Measurements from ENCODE around the gene TSPO2.

The TSPO2 gene

GRCh38 chr6:41051873-41052272, 9.6 kb downstream of the TSPO2 start:
- no peak for DNase-seq (ENCODE audit: low spot score)

DNA sequence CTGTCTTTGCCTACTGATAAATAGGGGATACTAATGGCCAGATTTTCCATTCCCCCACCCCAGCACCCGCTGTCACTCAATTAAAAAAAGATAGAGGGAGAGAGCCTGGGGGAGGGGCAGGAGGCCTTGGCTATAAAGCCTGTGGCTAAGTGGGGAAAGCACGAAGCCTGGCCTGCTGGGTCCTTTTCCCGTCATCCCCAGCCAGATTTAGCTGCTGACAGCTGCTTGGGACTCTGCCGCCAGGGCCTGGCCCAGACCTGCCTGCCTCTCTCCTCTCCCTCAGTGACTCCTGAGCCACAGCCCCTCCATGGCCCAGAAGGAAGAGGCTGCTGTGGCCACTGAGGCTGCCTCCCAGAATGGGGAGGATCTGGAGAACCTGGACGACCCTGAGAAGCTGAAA, 10.8 kb downstream of the TSPO2 start, which contains the start of gene APOBEC2:
Gene APOBEC2 (plus strand): TSS at position 162 of the 400 bp plus-strand sequence. CDS start 146 bp downstream, at position 308.
- DNase-seq (ENCODE audit: low spot score): no peak

- no peak for DNase-seq (ENCODE audit: low spot score)
Observed at GRCh38 chr6:41054511-41054910, 12.2 kb downstream of the TSPO2 start.

GRCh38 chr6:41055149-41055548, 12.9 kb downstream of the TSPO2 start:
- DNase-seq (ENCODE audit: low spot score): no peak

- no peak for DNase-seq (ENCODE audit: low spot score)
Observed at GRCh38 chr6:41056768-41057490, 14.7 kb downstream of the TSPO2 start.

DNA sequence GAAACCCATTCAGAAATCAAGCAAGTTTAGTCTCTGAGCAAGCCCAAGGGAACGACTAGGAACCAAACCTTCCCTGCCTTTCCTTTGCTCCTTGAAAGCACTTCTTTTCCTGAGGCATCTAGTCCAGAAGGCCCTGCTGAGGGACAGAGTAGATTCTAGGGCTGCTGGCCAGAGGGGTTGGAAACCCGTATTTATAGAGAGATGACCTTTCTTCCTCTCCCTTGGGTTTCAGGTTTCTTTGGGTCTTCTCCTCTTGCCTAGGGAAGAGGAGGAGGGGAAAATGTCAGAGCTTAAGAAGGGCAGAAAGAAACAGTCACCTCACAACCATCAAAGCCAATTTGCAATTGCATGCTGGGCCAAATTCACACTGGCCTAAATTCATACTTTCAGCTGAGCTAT, 16.5 kb downstream of the TSPO2 start:
- DNase-seq (ENCODE audit: low spot score): no peak

DNA sequence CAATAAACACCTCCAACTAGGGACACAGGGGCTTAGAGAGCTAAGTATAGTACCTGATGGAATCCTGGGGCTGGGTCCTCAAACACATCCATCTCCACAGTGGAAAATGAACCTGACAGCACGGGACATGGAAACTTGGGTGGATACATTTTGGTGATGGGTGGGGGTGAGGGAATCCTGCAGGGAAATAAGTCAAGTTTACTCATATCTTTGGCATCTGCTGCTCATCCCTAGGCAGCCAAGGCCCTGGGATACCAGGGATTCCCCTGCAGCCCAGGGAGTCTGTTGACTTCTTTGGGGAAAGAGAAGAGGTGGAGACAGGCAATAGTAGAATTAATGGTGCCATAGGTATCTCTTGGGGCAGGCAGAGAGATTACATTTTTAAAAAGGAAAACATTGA, 17.3 kb downstream of the TSPO2 start:
- peak; percentile 37 for DNase-seq (ENCODE audit: low spot score)

GRCh38 chr6:41061196-41061726, 19.0 kb downstream of the TSPO2 start:
- no peak for DNase-seq (ENCODE audit: low spot score)

- DNase-seq (ENCODE audit: low spot score): no peak
Observed at GRCh38 chr6:41062056-41062455, 19.8 kb downstream of the TSPO2 start.

- no peak for DNase-seq (ENCODE audit: low spot score)
Observed at GRCh38 chr6:41063884-41064285, 21.6 kb downstream of the TSPO2 start.

- DNase-seq (ENCODE audit: low spot score): no peak
Observed at GRCh38 chr6:41064841-41065240, 22.6 kb downstream of the TSPO2 start.

- DNase-seq (ENCODE audit: low spot score): no peak
Observed at GRCh38 chr6:41065550-41066026, 23.3 kb downstream of the TSPO2 start.

GRCh38 chr6:41066867-41067304, 24.6 kb downstream of the TSPO2 start:
- DNase-seq (ENCODE audit: low spot score): peak; percentile 34

- no peak for DNase-seq (ENCODE audit: low spot score)
Observed at GRCh38 chr6:41071501-41071922, 29.2 kb downstream of the TSPO2 start.

DNA sequence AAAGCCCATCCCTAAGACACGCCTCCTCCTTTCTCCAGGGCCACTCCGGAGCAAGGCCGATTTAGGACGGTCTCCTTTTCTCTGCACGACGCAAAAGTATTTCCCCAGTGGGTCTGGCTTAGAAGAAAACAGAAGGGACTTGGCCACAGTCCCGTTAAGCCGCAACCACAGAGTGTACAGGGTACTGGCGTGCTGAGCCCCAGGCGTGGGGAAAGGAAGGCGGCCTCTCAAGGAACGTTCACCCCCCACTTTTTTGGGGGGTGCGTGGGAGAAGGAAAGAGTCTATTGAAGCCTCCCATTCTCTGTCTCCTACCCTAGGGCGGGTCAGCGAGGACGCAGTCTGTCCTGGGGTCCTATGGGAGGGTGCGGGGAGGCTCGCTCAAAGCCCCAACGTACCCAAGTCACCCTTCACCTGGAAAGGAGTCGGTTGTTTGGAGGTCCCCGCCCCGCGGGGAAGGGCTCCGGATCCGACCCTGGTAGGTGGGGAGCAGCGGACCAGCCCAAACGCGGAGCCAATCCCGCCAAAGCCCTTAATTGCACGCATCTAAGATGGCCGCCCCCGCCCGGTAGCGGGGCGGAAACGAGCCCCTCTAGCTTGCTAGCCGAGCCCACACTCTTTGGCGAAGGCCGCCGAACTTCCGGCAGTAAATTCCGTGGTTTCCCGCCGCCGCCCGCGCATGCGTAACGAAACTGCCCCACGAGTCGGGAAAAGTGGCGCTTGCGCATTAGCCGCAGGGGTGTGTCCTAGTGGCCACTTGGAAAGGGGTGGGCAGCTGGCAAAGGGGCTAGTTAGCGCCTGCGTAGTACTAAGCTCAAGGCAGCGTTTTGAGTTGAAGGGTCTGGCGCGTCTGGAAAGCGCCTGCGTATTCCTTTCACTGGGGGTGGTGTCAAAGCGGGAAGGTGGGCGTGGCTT, 29.9 kb downstream of the TSPO2 start, which contains the start of gene OARD1:
Gene OARD1 (minus strand): TSS at position 434 of the 913 bp plus-strand sequence. CDS start 722 bp downstream, outside the sequence.
- peak; percentile 98 for DNase-seq (ENCODE audit: low spot score)

- peak; percentile 98 for DNase-seq (ENCODE audit: low spot score)
Observed at GRCh38 chr6:41072836-41073202, 30.6 kb downstream of the TSPO2 start, which contains the start of gene NFYA. TSS of gene NFYA (plus strand) at chr6:41072974. CDS start at chr6:41079090, 6,116 bp downstream.

DNA sequence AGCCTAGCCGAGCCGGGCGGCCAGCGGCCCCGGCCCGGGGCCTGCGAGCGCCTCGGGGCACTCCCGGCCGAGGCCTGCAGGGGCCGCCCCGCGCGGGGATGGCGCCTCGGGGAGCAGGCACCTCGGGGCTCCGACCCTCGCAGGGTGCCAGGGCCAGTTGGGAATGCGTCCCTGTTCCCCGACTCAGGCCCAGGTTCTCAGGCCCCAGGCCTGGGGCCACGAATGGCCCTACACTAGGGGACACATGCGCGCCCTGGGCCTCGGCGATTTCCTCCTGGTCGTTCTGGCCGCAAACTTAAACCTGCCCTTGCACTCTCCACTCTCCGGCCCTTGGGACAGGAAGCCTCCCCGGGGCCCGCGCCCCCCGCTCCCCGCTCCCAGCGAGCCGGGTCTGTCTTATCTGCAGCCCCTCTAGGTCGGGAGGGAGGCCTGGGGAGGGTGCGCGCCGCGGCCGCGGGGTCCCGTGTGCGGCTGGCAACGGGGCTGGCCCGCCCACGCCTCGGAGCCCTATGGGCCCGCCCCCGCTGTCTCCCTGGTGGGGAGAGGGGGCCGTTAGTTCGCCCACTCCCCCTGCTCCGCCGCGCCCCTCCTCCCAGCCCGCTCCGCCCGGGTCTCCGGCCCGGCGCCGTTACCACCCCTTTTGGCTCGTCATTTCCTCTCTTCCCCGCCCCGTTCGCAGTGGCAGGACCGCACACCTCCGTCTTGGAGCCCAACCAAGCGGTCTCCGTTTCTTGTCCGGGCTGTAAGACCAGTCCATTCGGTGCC, 31.1 kb downstream of the TSPO2 start:
- peak; percentile 67 for DNase-seq (ENCODE audit: low spot score)

DNA sequence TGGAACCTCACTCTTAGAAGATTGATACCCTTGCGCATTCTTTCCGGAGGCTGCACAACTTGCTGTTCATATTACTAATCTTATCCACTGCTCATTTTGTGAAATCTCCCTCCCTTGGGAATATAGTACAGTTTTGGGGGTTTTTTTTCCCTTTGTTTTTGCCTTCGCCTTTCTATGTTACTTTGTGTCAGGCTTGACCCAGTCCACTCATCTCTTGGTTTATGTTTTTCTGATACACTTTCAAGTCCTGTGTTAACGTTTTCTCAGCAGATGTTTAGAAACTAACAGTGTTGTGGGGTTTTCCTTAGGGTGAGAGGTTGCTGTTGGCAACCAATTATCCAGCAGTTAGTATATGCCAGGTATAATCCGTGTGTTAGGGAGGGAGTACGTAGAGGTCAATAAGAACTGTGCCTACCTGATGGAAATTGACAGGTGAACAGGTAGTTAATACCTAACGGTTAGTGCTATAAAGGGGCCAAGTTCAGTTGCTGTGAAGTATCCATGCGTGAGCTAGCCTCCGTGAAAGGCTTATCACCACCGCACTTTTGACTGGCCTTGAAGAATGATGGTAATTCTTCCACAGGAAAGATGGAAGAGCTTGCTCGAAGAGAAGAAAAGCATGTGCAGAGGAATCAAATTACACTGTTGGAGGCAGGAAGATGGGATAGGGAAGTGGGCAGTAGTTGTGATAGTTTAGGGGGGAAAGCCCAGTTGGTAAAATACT, 31.9 kb downstream of the TSPO2 start:
- DNase-seq (ENCODE audit: low spot score): no peak

- DNase-seq (ENCODE audit: low spot score): no peak
Observed at GRCh38 chr6:41074692-41075436, 32.6 kb downstream of the TSPO2 start.

Measured in hepatic stellate cell (primary cell).